H1 (cell line): ENCODE measurements around the gene TXNRD2. TPM values are rescaled to one million over a fixed set of nuclear protein-coding genes. Genes with fewer than 3 reads are reported as not detected.

Source experiments
- polyA plus RNA-seq, 7 experiments: library from polyadenylated mRNA; depleted of rRNA in 3 of 7; stranded (reverse) in 5 of 7; unstranded in 2 of 7; fragments of >200 nt in 5 of 7; fragments of 200-250 nt in 2 of 7; gene quantifications; 1 replicate in 5 of 7; 2 replicates in 1 of 7; 4 replicates in 1 of 7; pipeline versions ENCODE4 v1.2.1 to v1.2.3, GENCODE V29; 2011 to 2013; ENCODE audit warnings: missing spikeins in 2 of 7, mixed read lengths in 2 of 7
- total RNA-seq: library from RNA; stranded (reverse); fragmentation: NEBNext Ultra II Directional; extraction: Animal tissue kit (Norgen Biotek cat#: 25700); gene quantifications from 2 replicates; pipeline ENCODE4 v1.2.1, GENCODE V29; 2021
- TF ChIP-seq, protein P1 (sequence below): fragments of 300-600 bp; sonication (generic); IDR thresholded peaks from 2 replicates; pipeline ENCODE4 v1.7.1; 2012; ENCODE audit warnings: low read length, moderate library complexity, mild to moderate bottlenecking, inconsistent platforms; ENCODE audit not compliant: insufficient replicate concordance

The TXNRD2 gene
- total and polyA plus RNA-seq, 2 of the 8 experiments (the other 6 are each of a cell fraction or from before 2014, with no cell fraction given), result 14.8 to 21.9 TPM

DNA sequence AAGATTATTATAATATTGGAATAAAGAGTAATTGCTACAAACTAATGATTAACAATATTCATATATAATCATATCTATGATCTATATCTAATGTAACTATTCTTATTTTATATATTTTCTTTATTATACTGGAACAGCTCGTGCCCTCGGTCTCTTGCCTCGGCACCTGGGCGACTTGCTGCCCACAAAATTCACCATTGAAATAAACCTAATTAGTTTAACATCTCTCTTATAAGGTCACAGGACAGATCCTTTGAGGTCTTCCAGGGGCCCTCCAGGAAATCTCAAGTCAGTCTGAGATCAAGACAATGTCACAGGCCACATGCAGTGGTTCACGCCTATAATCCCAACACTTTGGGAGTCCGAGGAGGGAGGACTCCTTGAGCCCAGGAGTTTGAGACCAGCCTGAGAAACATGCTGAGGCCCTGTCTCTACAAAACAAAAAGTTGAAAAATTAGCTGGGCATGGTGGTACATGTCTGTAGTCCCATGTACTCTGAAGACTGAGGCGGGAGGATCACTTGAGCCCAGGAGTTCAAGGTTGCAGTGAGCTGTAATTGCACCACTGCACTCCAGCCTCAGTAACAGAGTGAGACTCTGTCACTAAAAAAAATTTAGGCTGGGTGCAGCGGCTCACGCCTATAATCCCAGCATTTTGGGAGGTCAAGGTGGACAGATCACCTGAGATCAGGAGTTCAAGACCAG is 6.6 kb upstream of the TXNRD2 start (continued):
- TF ChIP-seq, protein P1, sequence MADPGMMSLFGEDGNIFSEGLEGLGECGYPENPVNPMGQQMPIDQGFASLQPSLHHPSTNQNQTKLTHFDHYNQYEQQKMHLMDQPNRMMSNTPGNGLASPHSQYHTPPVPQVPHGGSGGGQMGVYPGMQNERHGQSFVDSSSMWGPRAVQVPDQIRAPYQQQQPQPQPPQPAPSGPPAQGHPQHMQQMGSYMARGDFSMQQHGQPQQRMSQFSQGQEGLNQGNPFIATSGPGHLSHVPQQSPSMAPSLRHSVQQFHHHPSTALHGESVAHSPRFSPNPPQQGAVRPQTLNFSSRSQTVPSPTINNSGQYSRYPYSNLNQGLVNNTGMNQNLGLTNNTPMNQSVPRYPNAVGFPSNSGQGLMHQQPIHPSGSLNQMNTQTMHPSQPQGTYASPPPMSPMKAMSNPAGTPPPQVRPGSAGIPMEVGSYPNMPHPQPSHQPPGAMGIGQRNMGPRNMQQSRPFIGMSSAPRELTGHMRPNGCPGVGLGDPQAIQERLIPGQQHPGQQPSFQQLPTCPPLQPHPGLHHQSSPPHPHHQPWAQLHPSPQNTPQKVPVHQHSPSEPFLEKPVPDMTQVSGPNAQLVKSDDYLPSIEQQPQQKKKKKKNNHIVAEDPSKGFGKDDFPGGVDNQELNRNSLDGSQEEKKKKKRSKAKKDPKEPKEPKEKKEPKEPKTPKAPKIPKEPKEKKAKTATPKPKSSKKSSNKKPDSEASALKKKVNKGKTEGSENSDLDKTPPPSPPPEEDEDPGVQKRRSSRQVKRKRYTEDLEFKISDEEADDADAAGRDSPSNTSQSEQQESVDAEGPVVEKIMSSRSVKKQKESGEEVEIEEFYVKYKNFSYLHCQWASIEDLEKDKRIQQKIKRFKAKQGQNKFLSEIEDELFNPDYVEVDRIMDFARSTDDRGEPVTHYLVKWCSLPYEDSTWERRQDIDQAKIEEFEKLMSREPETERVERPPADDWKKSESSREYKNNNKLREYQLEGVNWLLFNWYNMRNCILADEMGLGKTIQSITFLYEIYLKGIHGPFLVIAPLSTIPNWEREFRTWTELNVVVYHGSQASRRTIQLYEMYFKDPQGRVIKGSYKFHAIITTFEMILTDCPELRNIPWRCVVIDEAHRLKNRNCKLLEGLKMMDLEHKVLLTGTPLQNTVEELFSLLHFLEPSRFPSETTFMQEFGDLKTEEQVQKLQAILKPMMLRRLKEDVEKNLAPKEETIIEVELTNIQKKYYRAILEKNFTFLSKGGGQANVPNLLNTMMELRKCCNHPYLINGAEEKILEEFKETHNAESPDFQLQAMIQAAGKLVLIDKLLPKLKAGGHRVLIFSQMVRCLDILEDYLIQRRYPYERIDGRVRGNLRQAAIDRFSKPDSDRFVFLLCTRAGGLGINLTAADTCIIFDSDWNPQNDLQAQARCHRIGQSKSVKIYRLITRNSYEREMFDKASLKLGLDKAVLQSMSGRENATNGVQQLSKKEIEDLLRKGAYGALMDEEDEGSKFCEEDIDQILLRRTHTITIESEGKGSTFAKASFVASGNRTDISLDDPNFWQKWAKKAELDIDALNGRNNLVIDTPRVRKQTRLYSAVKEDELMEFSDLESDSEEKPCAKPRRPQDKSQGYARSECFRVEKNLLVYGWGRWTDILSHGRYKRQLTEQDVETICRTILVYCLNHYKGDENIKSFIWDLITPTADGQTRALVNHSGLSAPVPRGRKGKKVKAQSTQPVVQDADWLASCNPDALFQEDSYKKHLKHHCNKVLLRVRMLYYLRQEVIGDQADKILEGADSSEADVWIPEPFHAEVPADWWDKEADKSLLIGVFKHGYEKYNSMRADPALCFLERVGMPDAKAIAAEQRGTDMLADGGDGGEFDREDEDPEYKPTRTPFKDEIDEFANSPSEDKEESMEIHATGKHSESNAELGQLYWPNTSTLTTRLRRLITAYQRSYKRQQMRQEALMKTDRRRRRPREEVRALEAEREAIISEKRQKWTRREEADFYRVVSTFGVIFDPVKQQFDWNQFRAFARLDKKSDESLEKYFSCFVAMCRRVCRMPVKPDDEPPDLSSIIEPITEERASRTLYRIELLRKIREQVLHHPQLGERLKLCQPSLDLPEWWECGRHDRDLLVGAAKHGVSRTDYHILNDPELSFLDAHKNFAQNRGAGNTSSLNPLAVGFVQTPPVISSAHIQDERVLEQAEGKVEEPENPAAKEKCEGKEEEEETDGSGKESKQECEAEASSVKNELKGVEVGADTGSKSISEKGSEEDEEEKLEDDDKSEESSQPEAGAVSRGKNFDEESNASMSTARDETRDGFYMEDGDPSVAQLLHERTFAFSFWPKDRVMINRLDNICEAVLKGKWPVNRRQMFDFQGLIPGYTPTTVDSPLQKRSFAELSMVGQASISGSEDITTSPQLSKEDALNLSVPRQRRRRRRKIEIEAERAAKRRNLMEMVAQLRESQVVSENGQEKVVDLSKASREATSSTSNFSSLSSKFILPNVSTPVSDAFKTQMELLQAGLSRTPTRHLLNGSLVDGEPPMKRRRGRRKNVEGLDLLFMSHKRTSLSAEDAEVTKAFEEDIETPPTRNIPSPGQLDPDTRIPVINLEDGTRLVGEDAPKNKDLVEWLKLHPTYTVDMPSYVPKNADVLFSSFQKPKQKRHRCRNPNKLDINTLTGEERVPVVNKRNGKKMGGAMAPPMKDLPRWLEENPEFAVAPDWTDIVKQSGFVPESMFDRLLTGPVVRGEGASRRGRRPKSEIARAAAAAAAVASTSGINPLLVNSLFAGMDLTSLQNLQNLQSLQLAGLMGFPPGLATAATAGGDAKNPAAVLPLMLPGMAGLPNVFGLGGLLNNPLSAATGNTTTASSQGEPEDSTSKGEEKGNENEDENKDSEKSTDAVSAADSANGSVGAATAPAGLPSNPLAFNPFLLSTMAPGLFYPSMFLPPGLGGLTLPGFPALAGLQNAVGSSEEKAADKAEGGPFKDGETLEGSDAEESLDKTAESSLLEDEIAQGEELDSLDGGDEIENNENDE, result no peak
